Body of pancreas (tissue), 4 donors: ENCODE measurements around the gene ALPG.

Experiments
- POLR2A ChIP-seq, 3 donors: fragments of 450-650 bp; IDR thresholded peaks; one replicate each; pipeline ENCODE4 v1.6.1; 2016; ENCODE audit warnings: antibody characterized with exemption in 3 of 3, mild to moderate bottlenecking in 2 of 3
- TF ChIP-seq, protein P1 (sequence below), 7 experiments: fragments of 450-650 bp in 4 of 7; fragments of 200-600 bp in 3 of 7; sonication (generic) in 3 of 7; IDR thresholded peaks; one replicate each; pipeline ENCODE4 v1.5.1; 2016 to 2019; ENCODE audit warnings: antibody characterized with exemption in 7 of 7

DNA sequence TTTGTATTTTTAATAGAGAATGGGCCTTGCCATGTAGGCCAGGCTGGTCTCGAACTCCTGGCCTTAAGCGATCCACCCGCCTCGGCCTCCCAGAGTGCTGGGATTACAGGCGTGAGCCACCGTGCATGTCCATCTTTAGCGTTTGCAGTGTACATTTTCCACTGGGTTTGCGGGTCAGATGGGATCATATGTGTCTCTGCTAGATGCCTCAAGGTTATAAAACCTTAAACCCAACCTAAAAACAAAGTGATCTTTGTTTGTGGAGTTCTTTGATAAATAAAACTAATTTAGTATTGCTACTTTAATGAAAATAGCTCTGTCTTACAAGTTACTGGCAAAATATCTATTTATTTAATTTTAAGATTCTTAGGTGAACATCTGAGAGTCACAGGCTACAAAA, 13.1 kb upstream of the ALPG start:
- TF ChIP-seq POLR2A (IDR thresholded peaks at IDR 0.05) = no peak
- TF ChIP-seq, protein P1, sequence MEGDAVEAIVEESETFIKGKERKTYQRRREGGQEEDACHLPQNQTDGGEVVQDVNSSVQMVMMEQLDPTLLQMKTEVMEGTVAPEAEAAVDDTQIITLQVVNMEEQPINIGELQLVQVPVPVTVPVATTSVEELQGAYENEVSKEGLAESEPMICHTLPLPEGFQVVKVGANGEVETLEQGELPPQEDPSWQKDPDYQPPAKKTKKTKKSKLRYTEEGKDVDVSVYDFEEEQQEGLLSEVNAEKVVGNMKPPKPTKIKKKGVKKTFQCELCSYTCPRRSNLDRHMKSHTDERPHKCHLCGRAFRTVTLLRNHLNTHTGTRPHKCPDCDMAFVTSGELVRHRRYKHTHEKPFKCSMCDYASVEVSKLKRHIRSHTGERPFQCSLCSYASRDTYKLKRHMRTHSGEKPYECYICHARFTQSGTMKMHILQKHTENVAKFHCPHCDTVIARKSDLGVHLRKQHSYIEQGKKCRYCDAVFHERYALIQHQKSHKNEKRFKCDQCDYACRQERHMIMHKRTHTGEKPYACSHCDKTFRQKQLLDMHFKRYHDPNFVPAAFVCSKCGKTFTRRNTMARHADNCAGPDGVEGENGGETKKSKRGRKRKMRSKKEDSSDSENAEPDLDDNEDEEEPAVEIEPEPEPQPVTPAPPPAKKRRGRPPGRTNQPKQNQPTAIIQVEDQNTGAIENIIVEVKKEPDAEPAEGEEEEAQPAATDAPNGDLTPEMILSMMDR (IDR thresholded peaks at IDR 0.05) = no peak
